ENCODE data around the gene GALNT2.

The GALNT2 gene

GRCh38 chr1:230255991-230256390, 189.0 kb downstream of the GALNT2 start:
- Histone ChIP-seq H3K18ac (ENCODE audit: low read length) (no peak overlapping the region), H2BK5ac (ENCODE audit: low read depth, low read length, poor library complexity) (no peak overlapping the region), H3K79me1 (ENCODE audit: low read length) (no peaks in the 10 kb centered on the region), H2BK120ac (ENCODE audit: insufficient read depth, low read length, poor library complexity) (no peak overlapping the region), H2AK5ac (ENCODE audit: low read length) (no peak overlapping the region), H3K23ac (ENCODE audit: low read length) (no peak overlapping the region), H4K12ac (ENCODE audit: low read depth, low read length) (no peak overlapping the region), H4K91ac (ENCODE audit: low read depth, low read length) (no peak overlapping the region), H3K4ac (ENCODE audit: low read depth, low read length) (no peak overlapping the region), H3K79me2 (ENCODE audit: control insufficient read depth, insufficient read depth, low read length, poor library complexity) (no peaks in the 10 kb centered on the region), H3K27ac (ENCODE audit: low read depth, low read length) (no peak overlapping the region), H3K36me3 (ENCODE audit: control insufficient read depth in 1 of 2, insufficient read depth in 2 of 2, low read length in 2 of 2) (peaks cover 18 to 28% of the 10 kb centered on the region in 2 experiments), H3K4me1 (ENCODE audit: control insufficient read depth in 1 of 2, insufficient read depth in 2 of 2, low read length in 2 of 2) (no peaks in the 10 kb centered on the region), H2AFZ (ENCODE audit: insufficient read depth, low read length, poor library complexity) (no peak overlapping the region), H3K4me2 (ENCODE audit: low read length) (no peak overlapping the region), H3K9ac (ENCODE audit: low read length) (no peak overlapping the region), H3K14ac (ENCODE audit: low read length) (no peak overlapping the region), H4K8ac (ENCODE audit: low read depth, low read length) (no peak overlapping the region), H3K9me3 (ENCODE audit: insufficient read depth, low read depth, low read length) (peaks cover 2% of the 10 kb centered on the region), H3K27me3 (ENCODE audit: insufficient read depth, low read length) (no peaks in the 10 kb centered on the region), H2BK12ac (ENCODE audit: low read length) (no peak overlapping the region), H3K4me3 (ENCODE audit: low read depth, low read length) (no peak overlapping the region)
- no peak for DNase-seq
- no CpG with 5 or more reads among the region's 10 CpGs for WGBS (ENCODE audit: extremely low coverage, insufficient coverage, insufficient read length)

- Histone ChIP-seq H3K9ac (ENCODE audit: low read length) (no peak overlapping the region), H3K79me1 (ENCODE audit: low read length) (no peaks in the 10 kb centered on the region), H3K4me2 (ENCODE audit: low read length) (no peak overlapping the region), H3K9me3 (ENCODE audit: insufficient read depth, low read depth, low read length) (peaks cover 2% of the 10 kb centered on the region), H2AFZ (ENCODE audit: insufficient read depth, low read length, poor library complexity) (no peak overlapping the region), H2BK12ac (ENCODE audit: low read length) (no peak overlapping the region), H3K23ac (ENCODE audit: low read length) (no peak overlapping the region), H2AK5ac (ENCODE audit: low read length) (no peak overlapping the region), H2BK120ac (ENCODE audit: insufficient read depth, low read length, poor library complexity) (no peak overlapping the region), H4K91ac (ENCODE audit: low read depth, low read length) (no peak overlapping the region), H3K27ac (ENCODE audit: low read depth, low read length) (no peak overlapping the region), H3K4me1 (ENCODE audit: control insufficient read depth in 1 of 2, insufficient read depth in 2 of 2, low read length in 2 of 2) (no peaks in the 10 kb centered on the region), H3K27me3 (ENCODE audit: insufficient read depth, low read length) (no peaks in the 10 kb centered on the region), H3K4ac (ENCODE audit: low read depth, low read length) (no peak overlapping the region), H3K14ac (ENCODE audit: low read length) (no peak overlapping the region), H3K4me3 (ENCODE audit: low read depth, low read length) (no peak overlapping the region), H3K18ac (ENCODE audit: low read length) (no peak overlapping the region), H3K36me3 (ENCODE audit: control insufficient read depth in 1 of 2, insufficient read depth in 2 of 2, low read length in 2 of 2) (peaks cover 17 to 30% of the 10 kb centered on the region in 2 experiments), H3K79me2 (ENCODE audit: control insufficient read depth, insufficient read depth, low read length, poor library complexity) (no peaks in the 10 kb centered on the region), H2BK5ac (ENCODE audit: low read depth, low read length, poor library complexity) (no peak overlapping the region), H4K8ac (ENCODE audit: low read depth, low read length) (no peak overlapping the region), H4K12ac (ENCODE audit: low read depth, low read length) (no peak overlapping the region)
- no peak for DNase-seq
- no CpG with 5 or more reads among the region's 6 CpGs for WGBS (ENCODE audit: extremely low coverage, insufficient coverage, insufficient read length)
Measured at GRCh38 chr1:230256896-230257295, 189.9 kb downstream of the GALNT2 start.

GRCh38 chr1:230259621-230260020, 192.6 kb downstream of the GALNT2 start:
- Histone ChIP-seq H3K9me3 (ENCODE audit: insufficient read depth, low read depth, low read length) (peaks cover 6% of the 10 kb centered on the region), H3K14ac (ENCODE audit: low read length) (no peak overlapping the region), H3K23ac (ENCODE audit: low read length) (no peak overlapping the region), H3K4me1 (ENCODE audit: control insufficient read depth in 1 of 2, insufficient read depth in 2 of 2, low read length in 2 of 2) (no peaks in the 10 kb centered on the region), H2BK120ac (ENCODE audit: insufficient read depth, low read length, poor library complexity) (no peak overlapping the region), H3K18ac (ENCODE audit: low read length) (no peak overlapping the region), H4K8ac (ENCODE audit: low read depth, low read length) (no peak overlapping the region), H3K4me3 (ENCODE audit: low read depth, low read length) (no peak overlapping the region), H4K91ac (ENCODE audit: low read depth, low read length) (no peak overlapping the region), H3K27me3 (ENCODE audit: insufficient read depth, low read length) (no peaks in the 10 kb centered on the region), H2BK12ac (ENCODE audit: low read length) (no peak overlapping the region), H3K27ac (ENCODE audit: low read depth, low read length) (no peak overlapping the region), H3K79me2 (ENCODE audit: control insufficient read depth, insufficient read depth, low read length, poor library complexity) (no peaks in the 10 kb centered on the region), H3K4me2 (ENCODE audit: low read length) (no peak overlapping the region), H2BK5ac (ENCODE audit: low read depth, low read length, poor library complexity) (no peak overlapping the region), H2AFZ (ENCODE audit: insufficient read depth, low read length, poor library complexity) (no peak overlapping the region), H2AK5ac (ENCODE audit: low read length) (no peak overlapping the region), H3K9ac (ENCODE audit: low read length) (no peak overlapping the region), H3K36me3 (ENCODE audit: control insufficient read depth in 1 of 2, insufficient read depth in 2 of 2, low read length in 2 of 2) (peaks cover 39 to 46% of the 10 kb centered on the region in 2 experiments), H3K4ac (ENCODE audit: low read depth, low read length) (no peak overlapping the region), H4K12ac (ENCODE audit: low read depth, low read length) (no peak overlapping the region), H3K79me1 (ENCODE audit: low read length) (no peaks in the 10 kb centered on the region)
- WGBS (ENCODE audit: extremely low coverage, insufficient coverage, insufficient read length): no CpG with 5 or more reads among the region's 3 CpGs
- no peak for DNase-seq

- H3K27me3 ChIP-seq (ENCODE audit: insufficient read depth, low read length): no peaks in the 10 kb centered on the region
- H3K18ac ChIP-seq (ENCODE audit: low read length): no peak overlapping the region
- H2BK12ac ChIP-seq (ENCODE audit: low read length): no peak overlapping the region
- H3K27ac ChIP-seq (ENCODE audit: low read depth, low read length): no peak overlapping the region
- H3K14ac ChIP-seq (ENCODE audit: low read length): no peak overlapping the region
- H4K12ac ChIP-seq (ENCODE audit: low read depth, low read length): no peak overlapping the region
- peaks cover 41 to 48% of the 10 kb centered on the region in 2 experiments for H3K36me3 ChIP-seq (ENCODE audit: control insufficient read depth in 1 of 2, insufficient read depth in 2 of 2, low read length in 2 of 2)
- no peaks in the 10 kb centered on the region for H3K4me1 ChIP-seq (ENCODE audit: control insufficient read depth in 1 of 2, insufficient read depth in 2 of 2, low read length in 2 of 2)
- peaks cover 6% of the 10 kb centered on the region for H3K9me3 ChIP-seq (ENCODE audit: insufficient read depth, low read depth, low read length)
- DNase-seq: no peak
- no peak overlapping the region for H4K91ac ChIP-seq (ENCODE audit: low read depth, low read length)
- no peak overlapping the region for H3K23ac ChIP-seq (ENCODE audit: low read length)
- no peak overlapping the region for H4K8ac ChIP-seq (ENCODE audit: low read depth, low read length)
- no peak overlapping the region for H2BK5ac ChIP-seq (ENCODE audit: low read depth, low read length, poor library complexity)
- no CpG with 5 or more reads among the region's 1 CpG for WGBS (ENCODE audit: extremely low coverage, insufficient coverage, insufficient read length)
- H2AK5ac ChIP-seq (ENCODE audit: low read length): no peak overlapping the region
- H2AFZ ChIP-seq (ENCODE audit: insufficient read depth, low read length, poor library complexity): no peak overlapping the region
- H3K4me3 ChIP-seq (ENCODE audit: low read depth, low read length): no peak overlapping the region
- H3K79me2 ChIP-seq (ENCODE audit: control insufficient read depth, insufficient read depth, low read length, poor library complexity): no peaks in the 10 kb centered on the region
- H3K4me2 ChIP-seq (ENCODE audit: low read length): no peak overlapping the region
- H3K9ac ChIP-seq (ENCODE audit: low read length): no peak overlapping the region
- no peak overlapping the region for H3K4ac ChIP-seq (ENCODE audit: low read depth, low read length)
- no peaks in the 10 kb centered on the region for H3K79me1 ChIP-seq (ENCODE audit: low read length)
- no peak overlapping the region for H2BK120ac ChIP-seq (ENCODE audit: insufficient read depth, low read length, poor library complexity)
Measured at GRCh38 chr1:230260831-230261230, 193.8 kb downstream of the GALNT2 start.

Data from trophoblast cell (in vitro differentiated cells and primary cell).